GM19395 (cell line): Measurements from ENCODE around the gene LRCH1.
A peak's percentile ranks its signal among the peaks of the same experiment; 100 is the strongest.

Source experiments
- ATAC-seq: cut with Tn5 transposase; IDR thresholded peaks from one replicate; pipeline ENCODE4 v1.9.1; 2021; ENCODE audit warnings: mild to moderate bottlenecking, moderate library complexity; ENCODE audit not compliant: unreplicated experiment

Gene LRCH1

DNA sequence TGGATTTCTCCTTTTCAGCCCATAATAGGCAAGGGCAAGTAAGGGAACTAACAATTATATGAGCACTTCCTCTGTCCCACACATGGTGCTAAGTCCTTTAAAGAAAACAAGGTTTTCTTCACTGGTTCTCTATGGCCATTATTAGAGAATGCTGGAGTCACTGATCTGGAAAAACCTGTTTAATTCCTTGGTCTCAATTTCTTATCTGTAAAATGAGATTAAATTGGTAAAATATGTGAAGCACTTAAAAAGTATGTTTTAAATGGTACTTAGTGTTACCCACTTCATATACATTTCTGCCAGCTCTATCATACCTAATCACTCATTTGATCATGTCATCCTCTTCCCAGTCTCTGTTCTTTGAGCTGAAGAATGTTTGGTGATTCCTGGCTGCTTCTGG, 39.4 kb downstream of the LRCH1 start:
- ATAC-seq, result no peak

DNA sequence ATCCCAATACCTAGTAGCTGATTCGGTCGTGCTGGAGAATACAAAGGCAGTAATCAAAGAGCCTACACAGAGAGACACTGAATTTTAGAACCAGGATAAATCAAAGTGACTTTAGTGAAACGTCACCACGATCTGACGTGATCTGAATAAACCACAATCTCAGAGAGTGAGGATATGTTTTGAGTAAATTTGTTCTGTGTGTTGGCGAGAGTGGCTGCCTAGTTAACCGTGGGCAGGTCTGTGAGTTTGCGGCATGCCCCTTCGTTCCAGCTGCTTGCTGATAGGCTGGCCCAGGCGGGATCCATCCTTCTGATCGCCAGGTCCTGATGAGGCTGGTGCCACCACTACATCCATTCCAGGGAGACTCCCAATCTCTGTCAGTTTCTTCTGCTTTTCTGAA, 40.4 kb downstream of the LRCH1 start:
- peak; percentile 53 for ATAC-seq

DNA sequence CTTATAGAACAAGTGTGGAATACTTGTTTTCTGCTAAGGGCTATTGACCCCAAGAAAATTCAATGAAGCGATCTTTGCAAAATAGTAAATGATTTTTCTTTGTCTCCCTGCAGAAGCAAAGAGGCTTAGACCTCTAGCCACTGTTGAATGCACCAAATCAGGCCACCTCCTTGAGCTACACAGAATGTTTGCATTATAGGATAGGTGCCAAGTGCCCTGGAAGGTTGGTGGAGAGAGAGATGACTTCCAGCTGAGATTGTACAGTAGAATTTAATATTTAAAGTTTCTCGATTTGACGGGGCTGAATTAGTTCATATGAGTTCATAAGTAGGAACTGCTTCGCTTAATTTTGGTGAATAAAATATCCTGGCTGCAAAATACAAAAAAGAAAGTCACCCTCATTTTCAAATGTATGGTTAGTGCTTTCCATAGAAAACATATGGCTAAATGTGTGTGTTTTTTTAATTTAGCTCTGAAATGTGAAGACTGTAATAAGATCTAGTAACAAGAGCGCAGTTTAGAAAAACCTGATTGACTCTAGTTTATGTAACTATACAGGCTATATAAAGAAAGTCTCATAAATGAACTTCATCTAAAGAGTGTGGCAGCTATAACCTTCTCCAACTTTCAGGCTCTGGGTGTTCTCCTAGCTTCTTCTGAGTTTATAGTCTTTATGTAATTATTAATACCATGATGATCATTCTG, 41.6 kb downstream of the LRCH1 start:
- ATAC-seq, result no peak

DNA sequence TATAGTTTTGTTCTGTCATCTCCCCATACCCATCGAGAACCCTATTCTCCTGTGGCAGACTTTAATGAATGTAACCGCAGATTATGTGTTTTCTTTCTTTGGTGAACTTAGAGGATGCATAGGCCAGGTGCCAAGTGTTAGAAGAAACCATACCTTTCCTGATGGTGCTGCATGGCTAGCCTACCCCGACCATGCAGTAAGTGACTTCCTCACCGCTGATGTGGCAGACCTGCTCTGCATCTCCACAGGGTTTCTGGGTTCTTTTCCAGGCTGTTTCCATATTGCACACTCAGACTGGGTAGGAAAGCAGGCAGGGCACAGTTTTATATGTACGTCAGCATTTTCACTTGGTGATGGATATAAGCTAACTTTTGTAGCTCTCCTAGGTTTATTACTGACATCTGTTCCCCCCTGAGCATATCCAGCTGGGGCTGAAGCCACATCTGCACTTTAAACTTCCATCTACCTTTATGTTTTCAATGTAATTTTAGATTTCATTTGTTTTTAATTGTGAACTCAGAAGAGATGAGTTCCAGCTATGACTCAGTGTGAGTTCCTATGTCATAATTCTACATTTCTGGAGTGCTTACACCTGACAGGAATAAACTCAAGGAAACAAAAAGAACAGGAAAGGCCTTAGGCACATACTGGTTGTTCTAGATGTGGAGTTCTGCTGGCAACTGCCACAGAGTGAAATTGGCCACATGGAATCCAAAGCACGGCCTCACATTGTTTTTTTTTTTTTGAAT, 42.3 kb downstream of the LRCH1 start:
- no peak for ATAC-seq

DNA sequence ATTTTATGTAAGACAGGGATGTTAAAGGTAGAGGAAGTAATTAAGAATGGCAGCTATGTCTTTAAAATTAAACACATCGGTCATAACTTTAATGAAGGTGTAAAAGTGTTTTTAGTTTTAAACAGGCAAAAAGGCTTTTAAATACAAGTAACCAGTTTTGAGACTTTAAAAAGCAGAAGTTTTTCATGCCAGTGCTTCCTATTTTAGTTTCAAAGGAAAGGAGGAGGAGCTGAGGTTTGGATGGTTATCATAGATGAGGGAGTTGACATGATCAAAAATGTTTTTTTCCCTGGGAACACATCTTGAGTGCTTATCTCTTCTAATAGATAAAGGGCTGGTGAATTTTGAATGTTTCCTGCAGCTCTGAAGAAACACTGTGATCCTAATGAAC, 42.9 kb downstream of the LRCH1 start:
- no peak for ATAC-seq

DNA sequence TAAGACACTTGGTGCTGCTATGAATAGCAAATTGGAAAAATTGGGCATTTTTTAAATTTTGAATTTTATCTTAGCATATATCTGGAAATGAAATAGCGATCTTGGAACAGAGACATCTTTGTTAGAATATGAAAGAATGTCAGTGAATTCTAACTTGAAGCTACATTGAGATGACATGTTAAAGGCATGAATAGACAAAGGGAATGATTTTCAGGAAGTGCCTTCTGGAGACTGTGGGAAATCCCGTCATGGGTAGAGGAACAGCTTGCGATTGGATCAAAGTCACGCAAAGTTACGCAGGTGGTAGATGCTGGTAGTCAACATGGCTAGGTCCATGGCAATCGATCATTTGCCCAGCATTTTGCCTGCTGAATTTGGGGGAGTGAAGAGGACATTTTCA, 43.5 kb downstream of the LRCH1 start:
- no peak for ATAC-seq

DNA sequence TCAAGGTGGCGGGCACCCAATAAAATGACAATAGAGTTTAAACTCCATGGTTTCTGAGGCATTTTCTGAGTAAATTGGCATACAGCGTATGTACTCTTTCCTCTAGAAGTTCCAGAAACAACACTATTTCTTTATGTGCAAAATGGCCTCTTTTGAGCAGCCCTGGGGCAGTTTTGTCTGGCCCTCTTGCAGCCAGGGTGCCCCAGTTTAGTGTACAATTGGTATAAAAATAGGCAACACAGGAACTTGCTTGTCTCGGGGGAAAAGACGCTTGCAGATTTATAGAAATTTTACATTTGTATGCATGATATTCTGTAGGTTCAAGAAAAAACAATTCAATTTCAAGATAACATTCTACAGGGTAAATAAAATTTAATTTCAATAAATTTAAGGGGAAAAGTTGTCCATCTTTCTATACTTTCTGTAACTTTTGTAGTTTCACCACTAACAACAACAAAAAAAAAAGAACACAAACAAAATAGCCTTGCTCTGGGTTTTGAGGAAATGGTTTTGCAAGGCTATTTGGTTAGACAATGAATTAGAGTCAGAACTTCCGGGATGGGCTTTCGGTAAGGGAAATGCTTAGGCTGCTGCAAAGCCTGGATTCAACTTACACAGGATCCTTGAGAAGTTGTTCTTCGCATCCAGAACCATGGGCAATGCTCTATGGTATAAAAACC, 45.3 kb downstream of the LRCH1 start:
- ATAC-seq, result peak; percentile 48

DNA sequence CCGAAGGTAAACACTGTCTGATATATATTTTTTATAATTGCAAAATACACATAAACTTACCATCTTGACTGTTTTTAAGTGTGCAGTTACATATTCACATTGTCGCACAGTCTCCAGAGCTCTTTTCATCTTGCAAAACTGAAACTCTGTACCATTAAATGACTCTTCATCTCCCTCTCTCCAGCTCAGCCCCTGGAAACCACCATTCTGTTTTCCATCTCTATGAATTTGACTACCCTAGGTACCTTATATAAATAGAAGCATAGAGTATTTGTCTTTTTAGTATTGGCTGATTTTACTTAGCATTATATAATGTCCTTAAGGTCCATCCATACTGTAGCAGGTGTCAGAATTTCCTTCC, 45.8 kb downstream of the LRCH1 start:
- peak; percentile 63 for ATAC-seq

DNA sequence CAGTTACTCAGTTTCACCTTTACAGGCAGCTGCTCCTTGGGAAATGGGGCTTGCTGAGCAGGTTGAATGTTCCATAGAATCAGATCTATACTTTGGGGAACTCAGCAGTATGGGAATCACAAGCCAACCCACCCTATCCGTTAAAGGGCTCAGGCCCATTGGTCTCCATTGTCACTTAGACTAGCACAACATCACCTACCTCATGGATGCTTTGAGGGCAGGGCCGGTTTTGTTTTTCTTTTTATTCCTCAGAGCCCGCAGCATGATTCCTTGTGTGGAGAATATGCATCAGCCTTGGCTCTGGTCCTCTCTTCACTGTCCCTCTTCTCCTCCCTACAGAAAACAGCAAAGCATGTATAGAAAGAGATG, 48.0 kb downstream of the LRCH1 start:
- no peak for ATAC-seq

DNA sequence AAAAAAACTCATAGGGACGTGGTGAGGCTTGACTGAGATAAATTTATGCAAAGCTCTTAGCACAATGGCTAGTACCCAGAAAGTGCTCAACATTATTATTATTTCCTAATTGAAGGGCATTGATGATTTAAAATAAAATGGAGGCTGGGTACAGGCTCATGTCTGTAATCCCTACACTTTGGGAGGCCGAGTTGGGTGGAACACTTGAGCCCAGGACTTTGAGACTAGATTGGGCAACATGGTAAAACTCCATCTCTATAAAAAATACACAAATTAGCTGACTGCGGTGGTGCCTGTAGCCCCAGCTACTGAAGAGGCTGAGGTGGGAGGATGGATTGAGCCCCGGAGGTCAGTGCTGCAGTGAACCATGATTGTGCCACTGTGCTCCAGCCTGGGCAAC, 49.6 kb downstream of the LRCH1 start:
- ATAC-seq, result no peak

DNA sequence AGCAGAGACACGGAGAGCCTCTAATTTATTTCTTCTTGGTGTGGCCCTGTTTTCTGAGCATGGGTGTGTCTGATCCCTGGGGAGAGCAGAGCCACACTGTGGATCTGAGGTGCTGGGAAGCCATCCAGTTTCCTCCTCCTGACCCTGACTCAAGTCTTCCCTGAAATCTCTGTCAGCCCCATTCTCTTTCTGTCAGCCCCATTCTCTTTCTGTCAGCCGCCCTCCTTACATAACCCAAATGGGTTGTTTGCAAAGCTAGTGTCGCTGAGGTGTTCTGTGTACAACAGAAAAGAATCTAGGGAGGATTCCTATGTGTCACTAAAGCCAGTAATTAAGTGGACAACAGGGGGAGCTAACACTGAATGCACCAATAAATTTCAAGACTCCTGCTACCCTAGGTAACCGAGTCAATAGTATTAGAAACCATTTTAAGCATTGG, 50.2 kb downstream of the LRCH1 start:
- no peak for ATAC-seq

DNA sequence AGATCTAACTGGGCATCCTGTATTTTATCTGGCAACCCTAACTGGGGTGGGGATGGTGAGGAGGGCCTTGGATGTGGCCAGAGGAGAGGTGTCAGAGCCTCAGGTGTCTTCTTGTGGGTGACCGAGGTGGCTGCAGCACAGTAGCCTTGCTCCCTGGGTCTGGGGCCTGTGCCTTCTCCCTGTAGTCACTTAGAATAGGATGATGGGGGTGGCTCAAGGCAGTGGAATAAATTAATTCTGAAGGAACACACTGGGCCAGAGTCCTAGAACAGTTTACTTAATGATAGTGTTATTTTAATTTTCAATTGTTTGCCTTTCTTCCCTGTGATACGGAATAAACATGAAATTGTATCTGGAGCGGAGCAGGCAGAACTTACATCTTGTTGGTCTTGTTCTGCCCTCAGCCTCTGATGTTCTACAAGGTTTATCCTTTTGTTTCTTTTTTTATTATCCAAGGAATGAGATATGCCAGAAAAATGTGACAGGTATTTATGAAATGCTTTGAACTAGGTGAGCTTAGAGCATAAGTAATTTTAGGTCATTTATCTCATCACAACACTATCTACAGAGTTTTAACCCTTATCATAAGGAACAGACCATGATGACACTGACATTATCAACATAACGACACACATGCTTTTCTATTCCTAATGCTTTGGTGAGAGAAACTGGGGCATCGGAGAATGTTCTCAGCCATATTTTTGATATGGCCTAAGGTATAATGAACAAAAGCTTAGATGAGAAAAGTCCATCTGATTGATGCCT, 51.4 kb downstream of the LRCH1 start:
- ATAC-seq, result no peak

DNA sequence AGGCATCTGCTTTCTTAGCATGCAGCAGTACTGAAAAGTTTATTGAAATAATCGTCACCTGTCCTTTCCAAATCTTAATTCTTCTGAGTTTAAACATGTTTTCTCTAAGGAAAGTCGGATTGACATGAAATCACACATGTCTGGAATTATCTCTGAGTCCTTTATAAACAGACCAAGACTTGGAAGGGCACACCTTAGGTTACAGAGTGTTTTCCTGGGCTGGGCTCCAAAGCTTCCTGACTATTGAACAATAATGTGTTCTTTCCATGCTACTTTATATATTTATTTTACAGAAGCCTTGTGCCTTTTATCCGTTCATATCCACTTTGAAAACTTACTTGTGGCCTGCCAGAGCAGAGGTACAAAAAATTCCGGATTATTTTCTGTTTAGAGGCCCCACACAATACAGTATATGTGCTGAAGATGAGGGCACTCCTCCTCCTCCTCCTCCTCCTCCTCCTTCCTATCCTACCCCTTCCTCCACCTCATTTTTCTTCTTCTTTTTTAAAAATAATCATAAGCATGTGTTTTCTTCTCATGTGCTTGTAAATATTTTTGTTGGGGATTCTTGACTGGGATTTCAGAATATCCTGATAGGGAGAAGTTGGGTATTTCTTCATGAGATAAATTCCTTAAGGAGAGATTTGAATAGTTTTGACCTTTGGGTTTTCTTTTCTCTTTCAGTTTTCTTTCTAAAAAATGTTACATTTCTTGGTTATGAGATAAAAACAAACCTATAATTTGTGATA, 52.3 kb downstream of the LRCH1 start:
- ATAC-seq, result no peak

DNA sequence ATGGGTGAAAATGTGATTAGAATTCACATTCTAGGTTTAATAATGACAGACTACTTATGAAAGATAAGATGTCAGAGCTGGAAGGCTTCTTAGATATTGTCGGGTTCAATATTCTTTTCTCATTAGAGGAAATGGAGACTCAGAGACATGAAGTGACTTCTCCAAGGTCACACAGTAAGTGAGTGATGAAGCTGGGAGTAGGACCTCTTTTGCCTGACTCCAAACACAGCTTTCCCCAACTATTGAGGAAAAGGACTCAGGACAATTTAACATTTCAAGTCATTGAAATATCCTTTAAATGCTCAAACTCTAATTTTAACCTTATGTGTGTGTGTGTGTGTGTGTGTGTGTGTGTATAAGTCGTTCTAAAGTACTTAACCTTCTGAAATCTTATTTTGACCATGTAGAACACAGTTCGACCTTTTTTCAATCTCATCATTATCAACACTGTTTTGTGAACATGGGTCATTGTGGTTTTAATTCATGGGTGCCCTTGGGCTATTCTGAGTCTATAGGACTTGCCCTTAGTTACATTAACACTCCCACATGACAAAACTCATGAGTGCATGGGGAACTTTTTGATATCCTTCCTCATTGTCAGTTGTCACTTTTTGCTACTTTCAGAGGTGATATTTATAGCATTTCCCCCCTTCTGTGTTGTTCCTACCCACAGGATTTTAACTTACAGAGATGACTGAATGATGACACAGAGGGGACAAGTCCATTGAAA, 53.0 kb downstream of the LRCH1 start:
- peak; percentile 44 for ATAC-seq

DNA sequence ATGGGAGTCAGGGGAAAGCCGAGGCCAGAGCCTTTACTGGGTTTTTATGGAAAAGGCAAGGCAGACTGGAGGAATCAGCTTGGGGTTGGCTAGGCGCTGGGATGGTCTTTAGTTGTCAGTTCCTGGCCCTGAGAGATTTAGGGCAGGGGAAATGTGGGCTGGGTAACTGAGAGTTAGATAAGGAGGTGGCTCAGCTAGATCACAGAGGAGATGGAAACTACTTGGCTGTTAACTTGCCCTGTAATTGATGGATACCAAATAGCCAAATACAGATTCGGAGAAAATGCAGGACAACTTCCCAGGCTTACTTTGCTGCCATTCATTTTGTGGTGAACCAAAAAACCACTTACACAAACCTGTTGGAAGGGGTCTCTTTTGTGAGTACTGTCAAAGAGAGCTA, 54.0 kb downstream of the LRCH1 start:
- no peak for ATAC-seq

DNA sequence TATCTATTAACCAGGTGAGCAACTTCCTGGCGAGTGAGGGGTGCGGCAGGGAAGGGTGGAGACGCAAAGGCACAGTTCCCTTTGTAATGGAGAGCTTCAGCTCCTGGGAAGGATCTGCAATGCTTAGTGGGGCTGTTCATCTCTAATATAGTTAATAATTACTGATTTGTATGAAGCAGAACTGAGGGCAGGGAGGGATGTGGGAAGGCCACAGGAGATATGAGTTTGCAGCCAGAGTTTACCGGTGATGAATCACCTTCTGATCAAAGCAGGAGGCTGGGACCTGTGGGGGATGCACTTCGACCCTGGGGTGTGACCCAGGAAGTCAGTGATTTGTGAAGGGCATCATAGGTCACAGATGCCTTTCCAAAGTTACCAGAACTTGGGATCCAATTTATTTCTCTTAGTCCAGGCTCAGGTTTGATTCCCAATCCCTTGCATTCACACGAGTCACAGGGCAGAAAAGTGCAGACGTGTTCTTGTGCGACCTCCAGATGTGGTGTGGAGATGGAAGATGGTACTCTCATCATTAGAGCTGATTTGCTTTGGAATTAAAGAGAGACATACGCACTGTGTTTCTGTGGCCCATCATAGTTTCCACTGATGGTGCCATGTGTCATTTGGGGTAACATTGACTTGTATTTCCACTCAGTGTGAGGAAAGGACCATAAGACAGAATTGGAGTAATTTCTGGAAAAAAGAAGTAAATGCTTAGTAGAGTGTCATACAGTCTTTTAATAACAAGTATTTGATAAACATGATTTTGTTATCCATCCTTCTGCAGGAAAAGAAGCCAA, 55.0 kb downstream of the LRCH1 start:
- ATAC-seq, result no peak

DNA sequence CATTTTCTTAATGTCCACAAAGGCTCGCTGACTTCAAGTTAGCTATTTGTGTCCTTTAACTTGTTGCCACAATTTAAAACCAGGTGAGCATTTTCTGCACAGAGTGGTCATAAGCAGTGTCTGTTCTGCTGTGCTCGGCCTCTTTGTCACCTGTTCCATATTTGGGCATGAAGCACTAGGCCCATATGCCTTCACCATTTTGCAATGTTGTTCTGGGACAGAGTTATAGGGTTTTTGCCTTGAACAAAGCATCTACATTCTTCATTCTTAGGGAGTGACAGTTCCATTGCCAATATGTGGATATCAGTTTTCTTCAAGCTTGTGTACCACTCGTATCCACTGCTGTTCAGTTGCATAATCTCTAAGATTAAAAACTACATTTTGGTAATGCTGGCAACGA, 56.1 kb downstream of the LRCH1 start:
- ATAC-seq, result no peak

DNA sequence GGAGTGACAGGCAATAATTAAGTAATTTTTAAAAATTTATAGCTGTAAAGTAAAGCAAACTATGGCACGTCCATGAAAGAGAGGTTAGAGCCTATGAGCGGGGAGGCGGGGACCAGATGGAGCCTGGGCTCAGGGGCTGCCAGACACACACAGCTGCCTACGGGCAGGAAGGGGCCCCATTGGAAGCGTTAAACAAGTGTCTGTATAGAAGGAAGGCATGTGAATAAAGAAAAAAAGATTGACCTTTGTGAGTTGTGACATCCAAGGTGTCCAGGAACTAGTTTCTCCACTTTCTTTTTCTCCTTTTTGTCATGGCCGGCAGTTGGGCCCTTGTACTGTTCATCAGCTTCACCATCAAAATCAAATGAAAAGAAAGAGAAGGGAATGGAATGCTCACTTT, 56.8 kb downstream of the LRCH1 start:
- ATAC-seq, result no peak

DNA sequence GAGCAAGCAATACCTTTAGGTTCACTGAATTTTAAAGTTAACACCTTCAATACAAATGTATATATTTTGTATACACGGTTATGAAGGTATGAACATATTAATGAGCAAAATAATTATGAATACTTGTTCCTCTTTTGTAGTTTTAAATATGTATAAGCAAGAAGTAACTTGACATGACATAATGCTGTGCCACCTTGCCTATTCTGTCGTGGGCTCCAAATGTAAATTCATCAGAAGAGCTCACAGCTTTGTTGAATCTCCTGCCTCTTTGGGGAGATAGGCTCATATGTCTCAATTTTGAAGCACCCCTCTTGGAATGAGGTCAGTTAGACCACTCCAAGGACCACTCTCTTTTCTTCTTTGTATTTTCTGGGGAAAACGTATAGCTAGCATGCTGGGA, 59.3 kb downstream of the LRCH1 start:
- no peak for ATAC-seq
